OCI-LY1 (cell line): ENCODE measurements around the gene NSUN6.

Experiments used
- EZH2 ChIP-seq: fragments of 200-600 bp; sonication (generic), shearing (Covaris generic); IDR thresholded peaks from 2 replicates; pipeline ENCODE4 v1.8.0; 2017; ENCODE audit warnings: borderline replicate concordance, mixed run types, mild to moderate bottlenecking, antibody characterized with exemption, low read length, moderate library complexity, mixed read lengths
- TF ChIP-seq, protein P1 (sequence below): fragments of 200-600 bp; sonication (generic), shearing (Covaris generic); IDR thresholded peaks from 2 replicates; pipeline ENCODE4 v1.5.1; 2017; ENCODE audit warnings: mild to moderate bottlenecking, antibody characterized with exemption, low read length, moderate library complexity, mixed read lengths

DNA sequence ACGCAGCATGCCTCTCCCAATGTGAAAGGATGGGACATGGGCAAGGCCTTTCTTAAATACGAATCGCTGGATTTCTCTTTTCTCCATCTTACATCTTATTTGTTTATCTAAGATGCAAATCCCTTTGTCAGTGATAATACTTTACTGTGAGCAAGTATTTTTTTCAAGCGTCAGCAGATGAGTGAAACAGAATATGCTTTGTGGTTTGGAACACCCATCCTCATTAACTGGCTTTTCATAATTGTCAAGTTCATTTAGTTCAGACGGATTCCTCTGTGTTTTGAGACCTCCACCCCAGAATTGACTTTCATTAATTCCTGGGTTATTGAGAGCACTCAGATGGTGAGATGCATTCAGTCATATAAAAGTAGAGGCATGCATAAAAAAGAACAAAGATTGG, 149.8 kb downstream of the NSUN6 start:
- TF ChIP-seq, protein P1, sequence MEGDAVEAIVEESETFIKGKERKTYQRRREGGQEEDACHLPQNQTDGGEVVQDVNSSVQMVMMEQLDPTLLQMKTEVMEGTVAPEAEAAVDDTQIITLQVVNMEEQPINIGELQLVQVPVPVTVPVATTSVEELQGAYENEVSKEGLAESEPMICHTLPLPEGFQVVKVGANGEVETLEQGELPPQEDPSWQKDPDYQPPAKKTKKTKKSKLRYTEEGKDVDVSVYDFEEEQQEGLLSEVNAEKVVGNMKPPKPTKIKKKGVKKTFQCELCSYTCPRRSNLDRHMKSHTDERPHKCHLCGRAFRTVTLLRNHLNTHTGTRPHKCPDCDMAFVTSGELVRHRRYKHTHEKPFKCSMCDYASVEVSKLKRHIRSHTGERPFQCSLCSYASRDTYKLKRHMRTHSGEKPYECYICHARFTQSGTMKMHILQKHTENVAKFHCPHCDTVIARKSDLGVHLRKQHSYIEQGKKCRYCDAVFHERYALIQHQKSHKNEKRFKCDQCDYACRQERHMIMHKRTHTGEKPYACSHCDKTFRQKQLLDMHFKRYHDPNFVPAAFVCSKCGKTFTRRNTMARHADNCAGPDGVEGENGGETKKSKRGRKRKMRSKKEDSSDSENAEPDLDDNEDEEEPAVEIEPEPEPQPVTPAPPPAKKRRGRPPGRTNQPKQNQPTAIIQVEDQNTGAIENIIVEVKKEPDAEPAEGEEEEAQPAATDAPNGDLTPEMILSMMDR, result no peak
- no peak for TF ChIP-seq EZH2
